ENCODE measurements around the gene MICAL3.

MICAL3 gene

DNA sequence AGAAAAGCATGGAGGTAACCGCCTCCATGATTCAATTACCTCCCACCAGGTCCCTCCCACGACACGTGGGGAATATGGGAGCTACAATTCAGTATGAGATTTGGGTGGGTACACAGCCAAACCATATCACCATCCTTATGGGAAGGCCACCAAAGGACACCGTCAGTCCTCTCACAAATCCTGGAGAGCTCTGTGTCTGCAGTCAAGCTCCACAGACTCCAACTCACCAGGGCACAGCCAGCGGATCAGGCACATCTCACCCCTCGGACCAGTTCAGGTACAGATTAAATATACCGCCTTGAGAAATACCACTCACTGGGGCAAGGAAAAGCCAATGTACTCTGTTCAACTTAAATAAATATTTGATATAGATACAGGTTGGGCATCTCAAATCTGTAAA is 100.3 kb downstream of the MICAL3 start:
- no peak for FAIRE-seq

DNA sequence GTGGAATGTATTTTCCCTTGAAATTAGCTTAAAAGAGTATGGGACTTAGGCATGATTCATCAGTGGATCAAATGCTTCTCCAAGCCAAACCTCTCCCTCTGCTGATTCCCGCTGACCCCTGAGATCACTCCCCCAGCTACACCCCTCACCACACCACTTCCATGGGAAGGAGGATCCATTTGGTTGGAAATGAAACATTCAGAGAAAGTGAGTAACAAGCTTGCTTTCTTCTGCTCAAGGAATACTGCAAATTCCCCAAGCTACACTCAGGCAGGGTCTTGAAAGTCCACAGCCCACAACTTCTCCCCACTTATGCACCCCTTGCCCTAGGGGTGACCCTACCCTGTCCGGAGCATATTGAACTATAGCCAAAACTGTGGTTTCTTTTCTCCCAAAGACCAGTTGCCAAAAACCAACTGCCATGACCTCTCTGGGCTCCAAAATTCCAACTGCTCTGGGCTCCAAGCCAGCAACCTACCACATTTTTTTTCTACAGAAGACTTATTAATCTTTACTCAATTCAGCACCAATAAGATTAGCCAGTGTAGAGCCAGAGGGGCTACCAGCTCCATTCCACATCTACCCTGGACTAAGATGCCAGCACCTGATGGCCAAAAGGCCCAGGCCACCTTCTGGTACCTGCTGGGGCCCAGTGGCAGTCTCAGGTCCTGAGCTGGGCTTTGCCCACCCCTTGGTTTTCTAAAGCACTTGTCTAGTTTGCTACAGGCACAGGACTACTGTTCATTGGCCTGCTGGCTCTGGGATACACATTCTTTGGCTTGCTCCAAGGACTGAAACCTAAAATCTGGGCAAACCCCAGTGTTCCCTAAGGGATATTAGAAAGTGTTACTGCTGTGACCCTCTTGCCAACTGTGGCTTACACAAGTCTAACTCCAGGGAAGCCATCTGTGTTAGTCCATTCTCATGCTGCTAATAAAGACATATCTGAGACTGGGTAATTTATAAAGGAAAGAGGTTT is 101.1 kb downstream of the MICAL3 start:
- no peak for FAIRE-seq

- no peak for FAIRE-seq
Measured at GRCh38 chr22:17921871-17922821, 102.2 kb downstream of the MICAL3 start.

- FAIRE-seq, result no peak
Measured at GRCh38 chr22:17920992-17921650, 103.2 kb downstream of the MICAL3 start.

- no peak for FAIRE-seq
Measured at GRCh38 chr22:17920145-17920605, 104.2 kb downstream of the MICAL3 start.

- FAIRE-seq, result no peak
Measured at GRCh38 chr22:17919276-17920144, 104.9 kb downstream of the MICAL3 start.

GRCh38 chr22:17918840-17919239 is 105.5 kb downstream of the MICAL3 start:
- no peak for FAIRE-seq

GRCh38 chr22:17917490-17917983 is 106.8 kb downstream of the MICAL3 start:
- no peak for FAIRE-seq

GRCh38 chr22:17916226-17916889 is 108.0 kb downstream of the MICAL3 start:
- FAIRE-seq, result no peak

DNA sequence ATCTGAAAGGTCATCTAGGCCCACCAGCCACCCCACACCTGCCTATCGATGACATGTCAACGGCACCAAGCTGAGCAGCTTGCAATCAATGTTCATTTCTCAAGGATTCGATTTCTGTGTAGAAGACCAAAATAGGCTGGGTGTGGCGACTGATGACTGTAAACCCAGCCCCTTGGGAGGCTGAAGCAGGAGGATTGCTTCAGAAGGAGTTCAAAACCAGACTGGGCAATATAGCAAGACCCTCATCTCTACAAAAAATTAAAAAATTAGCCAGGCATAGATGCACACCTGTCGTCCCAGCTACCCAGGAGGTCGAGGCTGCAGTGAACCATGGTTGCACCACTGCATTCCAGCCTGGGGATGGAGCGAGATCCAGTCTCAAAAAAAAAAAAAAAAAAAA is 108.7 kb downstream of the MICAL3 start:
- no peak for FAIRE-seq

DNA sequence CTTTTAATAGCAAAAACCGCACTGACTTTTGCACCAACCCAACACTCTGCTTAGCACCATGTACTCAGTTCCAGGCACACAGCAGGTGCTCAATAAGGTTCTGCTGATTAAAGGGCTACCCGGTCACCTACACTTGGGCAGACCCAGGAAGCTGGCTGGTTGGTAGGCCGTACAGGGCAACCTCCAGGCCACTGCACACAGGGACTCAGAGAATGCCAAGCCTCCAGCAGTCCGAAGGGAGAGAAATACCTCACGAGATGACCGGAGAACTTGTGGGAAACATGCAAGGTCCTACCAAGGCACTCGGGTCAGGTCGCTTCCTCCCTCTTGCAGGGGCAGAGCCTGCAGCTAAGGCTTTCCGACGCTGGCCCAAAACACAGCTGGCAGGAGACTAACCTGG is 109.2 kb downstream of the MICAL3 start:
- FAIRE-seq, result no peak

DNA sequence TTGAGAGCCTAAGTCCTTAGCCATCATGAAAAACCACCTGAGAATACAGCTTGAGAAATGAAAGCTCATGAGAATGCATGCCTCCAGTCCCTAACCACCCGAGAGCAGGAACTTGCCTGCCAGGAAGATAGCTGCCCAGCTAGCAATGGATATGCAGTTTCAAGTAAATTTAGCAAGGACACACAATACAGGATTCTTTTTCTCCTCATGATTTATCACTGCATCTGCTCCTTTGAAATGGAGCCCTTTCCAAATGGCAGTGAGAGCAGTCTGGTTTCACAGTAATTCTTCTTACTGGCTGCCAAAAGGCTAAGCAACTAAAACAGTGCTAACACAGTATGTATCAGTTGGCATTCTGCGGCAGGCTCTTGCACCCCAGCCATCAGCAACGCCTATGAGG is 109.9 kb downstream of the MICAL3 start:
- no peak for FAIRE-seq

- no peak for FAIRE-seq
Measured at GRCh38 chr22:17913801-17914347, 110.5 kb downstream of the MICAL3 start.

GRCh38 chr22:17912945-17913721 is 111.2 kb downstream of the MICAL3 start:
- FAIRE-seq, result no peak

DNA sequence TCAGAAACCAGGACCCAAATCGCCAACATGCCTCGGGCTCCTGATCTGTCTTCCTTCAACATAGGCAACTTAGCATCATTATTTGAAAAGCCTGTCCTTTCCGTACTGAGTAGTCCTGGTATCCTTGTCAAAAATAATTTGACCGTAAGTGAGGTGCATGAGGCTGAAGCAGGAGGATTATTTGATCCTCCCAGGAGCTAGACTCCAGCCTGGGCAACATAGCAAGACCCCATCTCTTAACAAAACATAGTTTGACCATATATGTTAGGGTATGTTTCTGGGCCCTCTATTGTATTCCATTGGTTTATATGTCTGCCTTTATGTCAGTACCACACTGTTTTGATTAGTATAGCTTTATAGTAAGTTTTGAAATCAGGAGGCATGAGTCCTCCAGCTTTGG is 112.5 kb downstream of the MICAL3 start:
- no peak for FAIRE-seq

DNA sequence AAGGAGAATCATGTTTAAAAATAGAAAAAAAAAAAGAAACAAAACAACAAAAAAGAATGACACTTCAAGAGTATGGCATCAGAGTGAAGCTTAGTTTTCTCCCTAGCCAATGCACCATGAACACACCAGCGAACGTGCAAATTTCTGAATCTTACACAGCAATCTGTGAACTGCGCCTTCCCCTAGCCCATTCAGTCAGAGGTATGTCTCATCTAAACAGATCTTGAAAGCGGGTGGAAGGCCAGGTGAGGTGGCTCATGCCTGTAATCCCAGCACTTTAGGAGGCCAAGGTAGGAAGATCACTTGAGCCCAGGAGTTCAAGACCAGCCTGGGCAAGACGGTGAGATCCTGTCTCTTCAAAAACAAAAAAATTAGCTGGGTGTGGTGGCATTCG is 113.1 kb downstream of the MICAL3 start:
- no peak for FAIRE-seq

DNA sequence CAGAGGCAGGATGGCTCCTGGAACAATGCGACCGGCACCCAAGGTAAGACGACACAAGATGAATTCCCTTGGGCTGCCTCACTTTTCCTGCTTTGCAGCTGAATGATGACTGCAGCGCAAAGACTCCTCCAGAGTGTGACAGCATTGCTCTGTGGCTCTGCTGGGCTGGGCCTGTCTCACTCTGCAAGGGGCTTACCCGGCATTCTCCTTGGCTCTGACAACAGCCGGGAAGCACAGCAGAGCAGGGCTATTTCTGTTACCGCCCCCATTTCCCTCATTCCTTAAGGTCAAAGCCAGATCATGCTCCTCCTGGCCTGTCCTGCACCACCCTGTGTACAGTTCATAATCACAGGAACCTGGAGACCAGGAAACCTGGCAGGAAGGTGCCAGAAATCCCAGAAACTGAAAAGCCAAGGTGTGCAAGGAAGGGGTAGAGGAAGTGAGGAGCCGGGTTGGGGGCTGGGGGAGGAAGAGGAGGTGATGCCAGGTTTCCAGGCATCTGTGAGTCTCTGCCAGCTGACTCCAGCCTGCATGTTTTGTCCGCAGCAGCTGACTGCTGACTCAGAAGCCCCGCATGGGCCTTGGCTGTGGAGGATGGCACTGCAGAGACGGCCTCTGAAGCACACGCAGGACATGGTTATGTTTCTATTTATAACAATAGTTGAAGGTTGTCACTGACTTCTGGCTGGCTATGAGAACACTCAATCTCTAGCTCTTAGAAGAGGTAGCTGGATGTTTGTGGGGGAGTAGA is 113.6 kb downstream of the MICAL3 start:
- no peak for FAIRE-seq

DNA sequence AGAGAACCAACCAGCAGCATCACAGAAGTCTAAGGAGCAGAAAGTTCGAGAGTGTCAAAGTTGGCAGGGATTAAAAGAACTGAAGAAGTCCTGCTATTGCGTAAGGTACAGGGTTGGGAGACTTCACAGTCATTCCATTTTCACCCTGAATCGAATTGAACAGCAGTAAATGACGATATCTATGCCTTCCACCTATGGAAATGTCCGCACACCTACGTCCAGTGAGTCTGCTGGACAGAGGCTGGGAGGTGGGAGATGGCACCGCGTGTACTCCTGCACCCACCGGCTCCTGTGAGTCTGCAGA is 116.7 kb downstream of the MICAL3 start:
- FAIRE-seq, result no peak

- FAIRE-seq, result no peak
Measured at GRCh38 chr22:17906978-17907747, 117.2 kb downstream of the MICAL3 start.

Data from TTC549 (cell line).